Skeletal muscle satellite cell (primary cell): ENCODE results near the gene PHLPP2.
A peak's percentile ranks its signal among the peaks of the same experiment; 100 is the strongest.

Experiments used
- H3K27me3 ChIP-seq: 2 replicates; pipeline ENCODE4 v1.7.0; 2013; ENCODE audit warnings: low read length; ENCODE audit not compliant: control insufficient read depth, insufficient read depth
- H3K36me3 ChIP-seq: 2 replicates; pipeline ENCODE4 v1.7.0; 2013; ENCODE audit warnings: mild to moderate bottlenecking, control low read depth, low read length; ENCODE audit not compliant: insufficient read depth
- H3K4me1 ChIP-seq: 2 replicates; pipeline ENCODE4 v1.7.0; 2013; ENCODE audit warnings: low read length; ENCODE audit not compliant: control insufficient read depth, insufficient read depth
- H3K4me2 ChIP-seq: 2 replicates; pipeline ENCODE4 v1.7.0; 2013; ENCODE audit warnings: mild to moderate bottlenecking, low read length
- H3K4me3 ChIP-seq: 2 replicates; pipeline ENCODE4 v1.7.0; 2013; ENCODE audit warnings: low read length
- H3K9ac ChIP-seq: 2 replicates; pipeline ENCODE4 v1.7.0; 2013; ENCODE audit warnings: mild to moderate bottlenecking, low read depth, low read length, moderate library complexity
- H3K9me3 ChIP-seq: replicated peaks from 2 replicates; pipeline ENCODE4 v1.7.0; 2013; ENCODE audit warnings: mild to moderate bottlenecking, control low read depth, low read length

PHLPP2 gene

DNA sequence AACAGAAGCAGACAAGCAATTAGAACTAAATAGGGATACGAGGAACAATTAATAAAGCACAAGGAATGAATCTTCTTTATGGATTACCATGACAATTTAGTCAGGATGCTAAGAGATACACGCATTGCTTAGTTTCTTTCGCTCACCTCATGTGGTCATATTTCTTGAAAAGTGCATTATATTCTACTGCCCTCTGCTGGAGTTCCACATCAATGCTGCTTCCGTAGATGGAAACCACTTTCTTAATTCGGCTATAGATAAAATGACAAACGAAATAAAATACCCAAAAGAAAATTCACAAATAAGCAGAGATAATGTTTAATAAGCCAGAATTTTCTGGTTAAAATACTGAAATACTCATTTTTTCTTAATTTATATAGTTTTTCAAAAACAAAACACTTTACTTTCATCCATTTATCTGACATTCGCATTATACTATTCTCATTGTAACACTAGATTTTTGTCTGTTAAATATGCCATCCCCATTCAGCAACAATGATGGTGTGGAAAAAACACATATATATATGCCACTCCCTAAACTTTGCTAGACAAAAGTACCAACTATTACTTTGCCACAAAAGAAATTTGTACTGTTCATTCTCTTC lies 22.0 kb upstream of the PHLPP2 start:
- peaks cover 52% of the 10 kb centered on the region for H3K36me3 ChIP-seq
- no peak overlapping the region for H3K4me2 ChIP-seq
- H3K9ac ChIP-seq, result no peak overlapping the region
- H3K9me3 ChIP-seq, result no peaks in the 10 kb centered on the region
- H3K4me3 ChIP-seq, result no peak overlapping the region
- no peaks in the 10 kb centered on the region for H3K27me3 ChIP-seq
- no peaks in the 10 kb centered on the region for H3K4me1 ChIP-seq

DNA sequence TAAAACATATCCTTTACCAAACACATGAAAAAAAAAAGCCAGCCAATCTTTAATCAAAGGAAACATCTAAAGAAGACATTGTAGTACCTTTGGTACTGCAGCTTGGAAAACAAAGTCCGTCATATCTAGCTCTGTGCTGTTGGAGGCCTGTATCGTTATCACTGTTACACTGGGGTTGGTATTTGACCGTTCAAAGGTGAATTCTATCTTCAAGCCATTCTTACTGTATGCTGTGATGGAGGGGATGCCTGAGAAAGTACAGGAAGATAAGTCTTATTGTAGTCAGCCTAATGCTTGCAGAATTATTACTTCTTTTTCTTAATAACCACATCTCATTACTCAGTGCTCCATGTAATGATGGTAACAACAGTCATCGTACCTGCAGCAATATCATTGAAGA lies 14.4 kb upstream of the PHLPP2 start:
- Histone ChIP-seq H3K9me3 (no peaks in the 10 kb centered on the region), H3K4me1 (no peaks in the 10 kb centered on the region), H3K27me3 (no peaks in the 10 kb centered on the region), H3K4me2 (no peak overlapping the region), H3K9ac (no peak overlapping the region), H3K4me3 (no peak overlapping the region), H3K36me3 (peaks cover 64% of the 10 kb centered on the region)

DNA sequence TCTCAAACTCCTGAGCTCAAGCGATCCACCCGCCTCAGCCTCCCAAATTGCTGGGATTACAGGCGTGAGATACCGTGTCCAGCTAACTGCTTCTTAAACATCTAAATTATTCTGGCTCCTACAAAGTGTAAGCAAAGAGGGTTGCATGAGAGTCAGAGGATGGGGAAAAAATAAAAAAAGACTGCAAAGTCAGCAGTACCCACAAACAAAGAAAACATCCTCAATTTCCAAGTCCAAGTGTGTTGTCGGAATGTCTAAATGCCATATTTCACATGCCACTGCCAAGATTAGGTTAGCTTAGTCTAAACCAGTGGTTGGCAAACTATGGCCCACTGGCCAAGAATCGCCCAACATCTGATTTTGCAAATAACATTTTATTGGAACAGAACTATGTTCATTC lies 13.0 kb upstream of the PHLPP2 start:
- no peaks in the 10 kb centered on the region for H3K27me3 ChIP-seq
- no peak overlapping the region for H3K4me3 ChIP-seq
- no peak overlapping the region for H3K4me2 ChIP-seq
- peaks cover 69% of the 10 kb centered on the region for H3K36me3 ChIP-seq
- no peak overlapping the region for H3K9ac ChIP-seq
- H3K9me3 ChIP-seq, result no peaks in the 10 kb centered on the region
- H3K4me1 ChIP-seq, result no peaks in the 10 kb centered on the region

DNA sequence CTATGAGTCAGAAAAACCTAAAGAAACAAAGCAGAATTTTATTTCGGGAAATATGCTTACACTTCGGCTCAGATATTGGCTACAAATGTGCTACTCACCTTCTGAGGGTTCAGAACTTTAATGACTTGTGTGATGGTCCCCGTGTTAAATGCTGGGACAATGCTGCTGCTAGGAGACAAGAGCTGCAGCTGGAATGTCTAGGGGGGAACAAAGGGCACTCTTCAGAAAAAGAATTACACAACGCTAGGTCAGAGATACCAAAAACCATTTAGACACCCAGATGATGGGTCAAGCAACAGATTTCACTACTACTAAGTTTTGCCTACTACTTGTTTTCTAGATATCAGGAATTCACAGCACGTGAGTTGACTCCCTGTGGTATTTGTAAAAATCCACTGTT lies 10.0 kb upstream of the PHLPP2 start:
- Histone ChIP-seq H3K27me3 (no peaks in the 10 kb centered on the region), H3K36me3 (peaks cover 78% of the 10 kb centered on the region), H3K9ac (no peak overlapping the region)

DNA sequence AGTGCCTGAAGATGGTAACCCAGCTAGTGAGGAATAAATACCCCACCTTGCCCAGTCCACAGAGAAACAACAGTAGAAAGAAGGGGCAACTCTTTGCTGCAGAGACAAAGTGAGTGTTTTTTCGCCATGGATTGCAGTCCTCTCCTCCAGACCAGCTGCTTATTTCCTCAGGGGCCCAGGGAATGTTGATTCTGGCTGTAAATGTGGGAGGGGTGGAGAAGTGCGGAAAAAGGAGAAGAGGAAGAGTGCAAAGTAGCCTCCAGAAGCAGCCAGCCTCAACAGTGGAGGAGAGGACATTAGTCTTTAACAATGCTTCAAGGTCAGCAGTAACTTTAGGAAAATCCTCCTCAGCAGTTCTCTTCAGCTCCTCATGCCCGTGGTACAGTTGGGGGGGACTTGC lies 8.1 kb upstream of the PHLPP2 start:
- H3K36me3 ChIP-seq, result peaks cover 62% of the 10 kb centered on the region
- H3K4me3 ChIP-seq, result no peak overlapping the region

More for the DNA sequence above, 10.0 kb upstream of the PHLPP2 start:
- H3K4me3 ChIP-seq, result no peak overlapping the region
- H3K9me3 ChIP-seq, result no peaks in the 10 kb centered on the region
- H3K4me2 ChIP-seq, result no peak overlapping the region
- H3K4me1 ChIP-seq, result no peaks in the 10 kb centered on the region

DNA sequence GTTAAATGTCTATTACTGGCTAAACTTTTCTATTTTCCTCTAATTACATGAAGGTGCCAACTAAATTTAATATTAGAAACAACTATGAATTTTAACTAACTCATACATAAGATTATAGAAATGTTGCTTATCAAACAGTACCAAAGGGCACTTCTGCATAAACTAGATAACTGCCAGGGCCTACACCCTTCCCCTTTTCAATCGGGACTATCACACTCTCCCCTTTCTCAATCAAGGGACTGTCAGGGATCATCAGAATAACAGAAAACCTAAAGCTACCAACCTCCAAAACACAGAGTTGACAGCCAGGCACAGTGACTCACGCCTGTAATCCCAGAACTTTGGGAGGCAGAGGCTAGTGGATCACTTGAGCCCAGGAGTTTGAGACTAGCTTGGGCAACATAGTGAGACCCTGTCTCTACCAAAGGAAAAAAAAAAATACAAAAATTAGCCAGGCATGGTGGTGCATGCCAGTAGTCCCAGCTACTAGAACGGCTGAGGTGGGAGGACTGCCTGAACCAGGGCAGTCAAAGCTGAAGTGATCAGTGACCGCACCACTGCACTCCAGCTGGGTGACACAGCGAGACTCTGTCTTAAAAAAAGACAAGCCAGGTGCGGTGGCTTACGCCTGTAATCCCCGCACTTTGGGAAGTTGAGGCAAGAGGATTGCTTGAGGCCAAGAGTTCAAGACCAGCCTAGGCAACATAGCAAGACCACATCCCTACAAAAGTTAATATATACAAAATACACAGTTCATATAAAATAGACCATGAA lies 3.2 kb upstream of the PHLPP2 start:
- no peak overlapping the region for H3K4me3 ChIP-seq
- H3K4me1 ChIP-seq, result peaks cover 4% of the 10 kb centered on the region
- H3K9me3 ChIP-seq, result no peaks in the 10 kb centered on the region
- peaks cover 29% of the 10 kb centered on the region for H3K36me3 ChIP-seq
- no peak overlapping the region for H3K4me2 ChIP-seq
- H3K27me3 ChIP-seq, result no peaks in the 10 kb centered on the region
- H3K9ac ChIP-seq, result no peak overlapping the region

More for the DNA sequence above, 8.1 kb upstream of the PHLPP2 start:
- no peaks in the 10 kb centered on the region for H3K4me1 ChIP-seq
- H3K9ac ChIP-seq, result no peak overlapping the region
- no peaks in the 10 kb centered on the region for H3K27me3 ChIP-seq
- H3K4me2 ChIP-seq, result no peak overlapping the region
- H3K9me3 ChIP-seq, result no peaks in the 10 kb centered on the region

DNA sequence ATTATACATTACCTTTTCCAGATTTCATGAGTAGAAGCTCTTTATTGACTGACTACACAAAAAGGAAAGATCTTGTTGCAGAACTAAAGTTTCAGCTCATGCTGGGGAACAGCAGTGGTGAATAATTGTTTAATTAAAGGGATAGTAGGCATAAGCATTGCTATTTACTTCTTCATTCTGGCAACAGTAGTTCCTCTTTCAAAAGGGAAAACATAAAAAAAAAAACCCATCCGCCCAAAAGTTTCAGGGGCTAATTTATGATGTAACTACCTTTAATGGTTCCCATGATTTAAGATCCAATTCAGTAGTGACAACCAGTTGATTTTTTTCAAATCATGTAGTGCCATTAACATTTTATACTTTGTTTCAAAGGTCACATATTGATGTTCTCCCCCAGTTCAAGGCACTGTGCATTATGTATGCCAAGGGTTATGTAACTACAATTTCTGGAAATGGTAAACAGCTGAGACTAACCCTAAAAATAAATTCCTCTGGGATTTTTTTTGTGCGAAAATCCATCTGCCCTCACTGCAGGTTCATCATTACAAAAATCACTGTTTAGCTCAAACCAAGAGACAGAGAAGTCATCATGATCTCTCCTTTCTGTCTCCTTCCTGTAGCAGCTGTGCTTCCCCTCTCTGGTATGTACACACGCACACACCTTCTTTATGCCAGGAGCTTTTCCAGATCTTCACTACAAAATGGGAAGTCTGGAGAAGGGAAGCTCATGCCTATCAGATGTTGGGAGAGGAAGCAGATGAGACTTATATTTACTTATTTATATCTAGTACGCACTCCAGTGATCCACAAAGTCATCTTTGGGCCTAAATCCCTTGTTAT lies 2.2 kb upstream of the PHLPP2 start:
- Histone ChIP-seq H3K4me2 (no peak overlapping the region), H3K9ac (no peak overlapping the region), H3K4me1 (peaks cover 11% of the 10 kb centered on the region), H3K9me3 (no peaks in the 10 kb centered on the region), H3K4me3 (no peak overlapping the region), H3K27me3 (no peaks in the 10 kb centered on the region), H3K36me3 (peaks cover 18% of the 10 kb centered on the region)

DNA sequence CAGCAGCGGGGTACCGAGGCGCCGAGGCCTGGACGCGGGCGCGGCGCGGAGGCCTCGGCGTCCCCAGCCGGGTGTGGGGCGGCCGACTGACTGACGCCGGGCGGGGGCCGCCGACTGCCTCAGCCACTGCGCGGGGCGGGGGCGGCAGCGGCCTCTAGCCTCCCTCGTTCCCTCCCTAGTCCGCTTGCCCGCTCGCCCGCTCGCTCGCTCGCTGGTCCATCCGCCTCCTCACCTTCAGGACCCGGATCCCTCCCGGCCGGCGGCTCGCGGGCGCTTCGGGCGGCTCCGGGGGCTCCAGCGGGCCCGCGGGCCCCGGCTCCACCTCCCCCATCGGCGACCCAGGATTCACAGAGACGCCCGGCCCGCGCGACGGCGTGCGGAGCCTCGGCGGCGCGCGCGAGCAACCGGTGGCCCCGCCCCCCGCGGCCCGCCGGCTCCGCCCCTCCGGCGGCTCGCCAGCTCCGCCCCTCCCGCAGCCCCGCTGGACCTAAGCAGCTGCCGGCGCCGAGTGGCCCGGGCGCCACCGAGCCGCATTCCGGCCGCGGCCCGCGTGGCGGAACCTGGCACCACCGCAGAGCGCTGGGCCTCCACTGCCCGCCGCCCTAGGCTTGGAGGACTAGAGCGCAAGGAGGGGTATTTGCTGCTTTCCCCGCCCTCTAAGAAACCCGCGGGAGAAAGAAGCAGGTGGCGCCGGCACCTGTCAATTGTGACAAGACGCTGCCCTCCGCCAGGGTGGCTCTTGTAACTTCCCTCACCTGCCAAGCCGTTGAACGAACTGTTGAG lies 773 bp downstream of the PHLPP2 start:
- Histone ChIP-seq H3K27me3 (no peaks in the 10 kb centered on the region), H3K9me3 (no peaks in the 10 kb centered on the region)

DNA sequence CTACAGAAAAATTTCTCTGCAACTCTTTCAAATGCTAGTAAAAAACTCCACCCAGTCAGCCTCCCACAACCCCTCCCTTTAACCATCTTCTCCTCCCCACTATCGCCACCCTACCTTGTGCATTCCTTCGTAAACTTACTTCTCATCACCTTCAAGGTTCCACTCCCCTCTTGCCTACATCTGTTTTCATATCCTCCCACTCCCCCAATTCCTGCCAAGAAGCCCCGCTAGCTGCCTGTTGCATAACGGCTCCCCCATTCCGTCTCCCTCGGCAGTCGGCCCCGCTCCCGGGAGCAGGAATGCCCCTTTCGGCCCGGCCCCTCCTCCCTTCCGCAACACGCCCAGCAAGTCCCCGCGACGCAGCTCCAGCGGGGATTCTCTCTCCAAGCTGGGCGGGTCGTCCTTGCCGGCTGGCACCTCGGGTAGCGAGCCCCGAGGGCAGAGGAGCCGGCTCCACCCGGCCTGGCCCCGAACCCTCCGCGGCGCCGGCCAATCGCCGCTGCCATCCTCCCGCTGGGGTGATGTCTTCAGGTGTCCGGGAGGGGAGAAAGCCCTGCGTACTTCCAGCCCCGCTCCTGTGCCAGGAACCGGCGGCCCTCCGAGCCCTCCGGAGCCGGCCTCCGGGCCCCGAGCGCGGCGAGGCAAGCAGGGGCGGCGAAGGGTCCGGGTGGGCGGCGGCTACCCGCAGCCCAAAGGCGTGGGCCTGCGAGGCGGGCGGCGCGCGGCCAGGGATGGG lies 1.5 kb downstream of the PHLPP2 start:
- Histone ChIP-seq H3K36me3 (peaks cover 5% of the 10 kb centered on the region), H3K9ac (peak overlapping the region; percentile 90), H3K4me3 (peak overlapping the region; percentile 85), H3K9me3 (no peaks in the 10 kb centered on the region), H3K27me3 (no peaks in the 10 kb centered on the region), H3K4me1 (peaks cover 11% of the 10 kb centered on the region), H3K4me2 (peak overlapping the region; percentile 84)

More for the DNA sequence above, 773 bp downstream of the PHLPP2 start:
- Histone ChIP-seq H3K36me3 (peaks cover 2% of the 10 kb centered on the region), H3K4me3 (peak overlapping the region; percentile 85), H3K9ac (peak overlapping the region; percentile 90), H3K4me2 (peak overlapping the region; percentile 84), H3K4me1 (peaks cover 11% of the 10 kb centered on the region)

DNA sequence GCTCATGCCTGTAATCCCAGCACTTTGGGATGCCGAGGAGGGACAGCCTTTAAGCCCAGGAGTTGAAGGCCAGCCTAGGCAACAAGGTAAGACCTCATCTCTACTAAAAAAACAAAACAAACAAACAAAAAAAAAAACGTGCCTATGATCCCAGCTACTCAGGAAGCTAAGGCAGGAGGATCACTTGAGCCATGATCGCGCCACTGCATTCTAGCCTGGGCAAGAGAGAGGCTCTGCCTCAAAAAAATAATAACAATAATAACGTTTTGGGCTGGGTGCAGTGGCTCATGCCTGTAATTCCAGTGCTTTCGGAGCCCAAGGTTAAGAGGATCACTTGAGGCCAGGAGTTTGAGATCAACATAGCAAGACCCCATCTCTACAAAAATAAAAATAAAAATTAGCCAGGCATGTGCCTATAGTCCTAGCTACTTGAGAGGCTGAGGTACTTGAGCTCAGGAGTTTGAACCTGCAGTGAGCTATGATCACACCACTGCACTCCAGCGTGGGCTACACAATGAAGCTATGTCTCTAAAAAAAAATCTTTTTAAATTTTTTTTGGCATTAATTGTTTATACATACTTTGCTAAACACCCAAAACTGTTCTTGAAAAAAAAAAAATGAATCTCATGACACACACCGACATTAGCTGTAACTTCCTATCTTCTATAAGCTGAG lies 3.3 kb downstream of the PHLPP2 start:
- Histone ChIP-seq H3K9me3 (no peaks in the 10 kb centered on the region), H3K36me3 (peaks cover 5% of the 10 kb centered on the region), H3K9ac (no peak overlapping the region), H3K4me2 (no peak overlapping the region), H3K27me3 (no peaks in the 10 kb centered on the region), H3K4me1 (peaks cover 11% of the 10 kb centered on the region), H3K4me3 (no peak overlapping the region)
